GM04503 (cell line): Measurements from ENCODE around the gene ERLEC1.
"Not testable (repeated sequence)": the region's sequence is repeated elsewhere in the genome, so short reads cannot be mapped to it uniquely, and the experiment has no call there.

Experiments used
- DNase-seq: peaks from one replicate; pipeline ENCODE4 v3.0.0-alpha.2; 2012; ENCODE audit warnings: low read depth

ERLEC1 gene

GRCh38 chr2:53786705-53787613 is at the start of gene ERLEC1, which contains the start of gene ASB3:
ERLEC1 (plus strand) TSS chr2:53787044; CDS start chr2:53787211, 167 bp downstream.
ASB3 (minus strand) TSS chr2:53786953; CDS start chr2:53765572, 21,381 bp downstream.
- DNase-seq = no peak

GRCh38 chr2:53737091-53737490 is 49.8 kb upstream of the ERLEC1 start:
- no peak for DNase-seq

GRCh38 chr2:53739032-53739431 is 47.8 kb upstream of the ERLEC1 start:
- DNase-seq = no peak

GRCh38 chr2:53740170-53740569 is 46.7 kb upstream of the ERLEC1 start:
- no peak for DNase-seq

- DNase-seq = no peak
These were observed 42.3 kb upstream of the ERLEC1 start for GRCh38 chr2:53744395-53745065.

GRCh38 chr2:53750041-53750768 is 36.6 kb upstream of the ERLEC1 start:
- no peak for DNase-seq

GRCh38 chr2:53751728-53752127 is 35.1 kb upstream of the ERLEC1 start:
- no peak for DNase-seq

GRCh38 chr2:53752385-53752784 is 34.5 kb upstream of the ERLEC1 start:
- DNase-seq = no peak

GRCh38 chr2:53753041-53753440 is 33.8 kb upstream of the ERLEC1 start:
- DNase-seq = no peak

GRCh38 chr2:53755121-53755520 is 31.7 kb upstream of the ERLEC1 start:
- no peak for DNase-seq

GRCh38 chr2:53756644-53757043 is 30.2 kb upstream of the ERLEC1 start:
- no peak for DNase-seq

- DNase-seq = not testable (repeated sequence)
These were observed 29.6 kb upstream of the ERLEC1 start for GRCh38 chr2:53757206-53757605.

GRCh38 chr2:53765767-53766166 is 21.1 kb upstream of the ERLEC1 start:
- DNase-seq = no peak

GRCh38 chr2:53767405-53768241 is 19.2 kb upstream of the ERLEC1 start, which contains the start of gene CHAC2:
CHAC2 (plus strand) TSS chr2:53767804; CDS start chr2:53767887, 83 bp downstream.
- no peak for DNase-seq

- no peak for DNase-seq
These were observed 18.7 kb upstream of the ERLEC1 start for GRCh38 chr2:53768242-53768542.

GRCh38 chr2:53769318-53769945 is 17.4 kb upstream of the ERLEC1 start:
- DNase-seq = no peak

- DNase-seq = no peak
These were observed 16.6 kb upstream of the ERLEC1 start for GRCh38 chr2:53770264-53770663.

GRCh38 chr2:53777134-53777533 is 9.7 kb upstream of the ERLEC1 start:
- no peak for DNase-seq

GRCh38 chr2:53778536-53779162 is 8.2 kb upstream of the ERLEC1 start:
- no peak for DNase-seq

- no peak for DNase-seq
These were observed 6.8 kb upstream of the ERLEC1 start for GRCh38 chr2:53780056-53780455.

GRCh38 chr2:53782676-53783075 is 4.2 kb upstream of the ERLEC1 start:
- no peak for DNase-seq
